Stimulated activated CD8-positive, alpha-beta memory T cell treated with anti-CD3 and anti-CD28 coated beads, Interleukin-4, amount 100 ng/mL, for 1 hour (primary cell): Measurements from ENCODE around the gene POLD4.
"Not testable (repeated sequence)": the region's sequence is repeated elsewhere in the genome, so short reads cannot be mapped to it uniquely, and the experiment has no call there.

Source experiments
- DNase-seq, 2 donors: peaks; one replicate each; pipeline ENCODE4 v3.0.0-alpha.2; 2020; ENCODE audit warnings: low read depth in 2 of 2, low spot score in 1 of 2

POLD4 gene

DNA sequence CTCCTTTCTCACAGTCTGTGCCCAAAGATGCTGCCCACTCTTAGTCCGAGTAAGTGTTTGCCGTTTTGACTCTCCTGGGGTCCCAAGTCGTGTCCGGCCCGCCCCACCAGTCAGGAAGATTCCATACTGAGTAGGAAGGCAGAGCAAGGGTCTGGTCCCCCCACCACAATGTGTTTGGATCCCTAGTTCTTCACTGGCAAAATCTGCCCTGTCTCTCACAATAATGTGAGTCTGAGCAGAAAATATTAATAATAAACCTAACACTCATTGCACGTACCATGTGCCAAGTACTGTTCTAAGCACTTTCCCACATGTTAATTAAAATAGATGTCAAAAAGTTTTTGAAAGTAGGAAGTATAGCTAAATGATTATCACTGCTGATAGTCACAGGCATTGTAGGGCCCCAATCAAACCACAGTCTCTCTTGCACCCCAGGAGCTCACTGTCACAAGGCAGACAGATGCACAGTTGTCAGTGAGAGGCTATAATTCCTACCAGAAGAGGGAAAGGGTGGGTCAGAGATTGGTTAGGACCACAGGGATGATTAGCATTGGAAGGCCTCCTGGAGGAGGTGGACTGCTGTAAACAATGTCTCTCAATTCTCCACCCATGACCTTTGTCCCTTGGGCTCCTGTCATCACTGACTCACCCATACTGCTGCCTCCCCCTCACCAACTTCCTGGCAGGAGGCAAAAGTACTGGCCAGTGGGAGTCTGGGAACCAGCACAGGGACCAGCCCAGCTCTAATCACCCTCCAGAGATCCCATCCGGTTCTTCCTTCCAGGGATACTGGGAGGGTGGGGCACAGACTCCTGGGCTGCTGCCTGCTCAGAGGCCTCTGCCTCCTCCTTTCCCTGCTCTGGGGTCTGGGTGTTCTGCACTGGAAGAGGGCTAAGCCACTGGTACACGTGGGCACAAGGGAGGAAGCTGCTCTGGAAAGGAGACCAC is 1.0 kb upstream of the POLD4 start:
- DNase-seq, result no peak

DNA sequence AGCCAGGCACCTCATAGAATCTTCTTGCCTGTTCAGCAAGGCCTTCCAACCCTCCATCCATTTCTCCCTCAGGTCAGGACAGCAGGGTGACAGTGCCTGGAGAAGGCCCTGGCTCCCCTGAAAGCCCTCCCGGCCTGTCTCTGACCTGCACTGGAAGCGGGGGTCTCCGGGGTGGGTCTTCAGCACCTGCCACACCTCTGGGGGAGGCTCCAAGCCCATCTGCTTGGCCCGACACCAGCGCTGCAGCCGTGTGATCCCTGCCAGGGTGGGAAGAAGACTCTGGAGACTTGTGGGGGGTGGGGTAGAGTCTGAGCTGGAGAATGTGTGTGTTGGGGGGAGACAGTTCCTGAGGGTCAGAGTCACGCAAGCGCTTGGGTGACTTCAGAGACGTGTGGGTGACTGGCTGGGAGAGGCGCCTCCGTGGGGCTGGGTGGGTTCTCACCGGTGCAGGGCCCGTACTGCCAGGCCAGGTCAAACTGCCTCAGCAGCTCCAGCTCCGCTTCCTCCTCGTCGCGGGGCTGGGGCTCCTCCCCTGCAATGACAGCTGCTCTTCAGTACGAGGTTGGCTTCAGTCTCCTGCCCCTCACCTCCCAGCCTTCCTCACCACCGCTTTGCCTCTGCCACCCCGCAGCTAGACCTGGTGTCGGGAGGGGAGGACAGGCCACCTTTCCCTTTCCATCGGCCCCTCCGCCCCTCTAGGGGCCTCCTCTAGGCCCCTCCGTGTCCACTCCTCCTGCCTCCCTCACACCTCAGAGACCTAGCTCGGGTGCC is 615 bp downstream of the POLD4 start:
- DNase-seq, result peak in 1 of 2 donors; percentile 27

DNA sequence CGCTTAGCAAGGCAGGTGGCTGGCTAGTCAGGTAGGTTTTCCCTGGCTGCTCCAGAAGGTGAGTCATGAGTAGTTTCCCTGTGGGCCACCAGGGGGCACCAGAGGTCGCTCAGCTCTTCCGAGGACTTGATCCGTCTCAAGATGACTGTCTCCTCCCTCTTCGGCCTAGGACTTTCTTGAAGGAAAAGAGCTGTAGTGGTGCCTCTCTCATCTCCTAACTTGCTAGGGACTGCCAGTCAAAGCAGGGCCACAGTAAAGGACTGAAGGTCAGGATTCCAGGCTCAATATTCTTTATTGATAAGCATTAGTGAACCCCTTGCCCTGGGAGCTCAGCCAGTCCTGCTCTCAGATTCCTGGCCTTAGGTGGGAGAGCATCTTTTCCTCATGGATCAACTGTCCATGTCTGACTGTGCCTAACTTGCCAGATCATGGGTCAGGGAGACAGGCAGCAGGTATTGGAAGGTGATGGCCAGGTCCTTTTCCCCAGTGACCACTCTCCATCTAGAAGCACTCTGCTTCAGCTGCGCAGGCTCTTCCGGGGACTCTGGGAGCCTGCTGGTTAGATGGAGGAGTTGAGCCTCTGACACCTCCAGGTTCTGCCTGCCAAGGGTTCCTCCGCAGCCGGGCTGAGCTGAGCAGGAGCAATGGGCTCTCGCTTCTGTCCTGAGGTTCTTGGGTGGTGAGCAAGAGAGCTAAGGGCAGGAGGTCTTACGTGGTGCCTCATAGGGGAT is 1.9 kb downstream of the POLD4 start:
- no peak for DNase-seq

DNA sequence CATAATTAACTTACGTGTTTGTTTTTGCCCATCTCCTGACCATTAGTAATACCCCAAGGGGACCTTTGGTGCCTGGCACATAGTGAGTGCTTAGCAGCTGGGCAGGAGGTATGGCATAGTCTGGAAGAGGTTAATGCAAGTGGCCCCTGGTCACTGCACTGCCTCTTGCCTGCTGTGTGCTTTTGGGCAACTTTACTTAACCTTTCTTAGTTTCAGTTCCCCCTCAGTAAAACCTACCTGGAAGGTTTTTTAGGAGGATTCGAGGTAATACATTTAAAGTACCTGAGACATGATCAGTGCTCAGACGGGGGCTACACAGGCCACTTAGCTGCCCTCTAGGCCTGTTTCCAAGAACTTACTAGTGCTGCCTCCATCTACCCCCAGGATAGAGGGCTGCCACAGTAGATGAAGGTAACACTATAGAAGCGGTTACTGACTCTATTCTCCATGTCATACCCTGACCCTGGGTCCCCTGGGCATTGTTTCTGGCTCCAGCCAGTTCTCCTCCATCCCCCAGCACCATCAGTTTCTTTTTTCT is 3.3 kb downstream of the POLD4 start:
- no peak for DNase-seq

DNA sequence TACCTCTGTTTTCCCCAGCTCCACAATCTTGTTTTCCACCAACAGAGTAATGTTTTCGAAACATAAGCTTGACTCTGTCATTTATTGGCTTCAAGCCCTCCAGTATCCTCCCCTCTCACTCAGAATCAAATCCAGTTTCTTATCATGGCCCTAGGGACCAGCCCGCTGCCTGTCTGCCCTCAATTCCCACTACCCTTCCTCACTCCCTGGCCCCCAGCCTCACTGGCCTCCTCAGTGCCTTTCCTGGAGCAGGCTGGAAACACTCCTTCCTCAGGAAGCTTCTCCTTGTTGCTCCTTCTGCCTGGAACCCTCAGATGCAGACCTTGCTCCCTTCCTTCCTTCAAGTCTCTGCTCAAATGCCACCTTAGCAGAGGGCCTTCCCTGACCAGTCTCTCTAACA is 3.9 kb downstream of the POLD4 start:
- no peak for DNase-seq

DNA sequence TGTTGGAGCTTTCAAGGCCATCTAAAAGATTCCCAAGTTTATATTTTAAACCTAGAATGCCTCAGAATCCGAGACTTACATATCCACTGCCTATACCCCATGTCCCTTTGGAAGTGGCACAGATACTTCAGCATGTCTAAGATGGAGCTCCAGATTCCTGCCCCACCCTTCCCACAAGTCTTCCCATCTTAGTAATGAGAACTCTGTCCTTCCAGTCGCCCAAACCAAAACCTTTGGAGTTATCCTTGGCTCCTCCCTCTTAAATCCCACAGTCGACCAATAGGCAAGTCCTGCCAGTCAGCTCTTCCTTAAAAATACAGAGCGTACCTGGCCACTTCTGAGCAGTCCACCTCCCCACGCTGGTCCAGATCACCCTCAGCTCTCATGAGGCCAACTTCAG is 4.3 kb downstream of the POLD4 start:
- no peak for DNase-seq

DNA sequence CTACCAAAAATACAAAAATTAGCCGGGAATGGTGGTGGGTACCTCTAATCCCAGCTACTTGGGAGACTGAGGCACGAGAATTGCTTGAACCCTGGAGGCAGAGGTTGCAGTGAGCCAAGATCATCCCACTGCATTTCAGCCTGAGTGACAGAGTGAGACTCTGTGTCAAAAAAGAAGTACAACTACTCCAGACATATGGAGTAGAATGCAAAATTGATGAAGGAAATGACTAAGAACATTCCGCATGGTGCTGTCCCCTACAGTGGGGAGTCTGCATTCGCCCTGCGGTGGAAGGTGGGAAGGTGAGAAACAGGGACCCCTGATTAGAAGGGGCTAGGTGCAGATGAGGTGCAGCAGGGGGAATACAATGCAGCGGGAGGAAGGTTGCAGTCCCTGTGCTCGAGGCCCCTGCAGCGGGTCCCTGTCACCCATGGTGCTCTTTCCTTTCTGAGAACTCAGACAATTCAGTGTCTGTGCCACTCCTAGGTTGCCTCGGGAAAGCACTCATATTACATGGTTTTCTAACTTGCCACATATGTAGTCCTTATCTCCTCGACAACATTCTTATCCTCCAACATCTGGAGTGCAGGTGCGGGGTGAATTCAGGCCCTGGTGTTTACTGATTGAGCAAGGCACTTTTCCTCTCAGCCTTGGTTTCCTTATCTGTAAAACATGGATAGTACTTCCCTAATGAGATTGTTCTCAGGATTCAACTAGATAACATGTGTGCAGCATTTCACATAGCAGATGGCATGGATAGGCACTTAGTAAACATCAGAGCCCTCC is 5.2 kb downstream of the POLD4 start:
- no peak for DNase-seq

DNA sequence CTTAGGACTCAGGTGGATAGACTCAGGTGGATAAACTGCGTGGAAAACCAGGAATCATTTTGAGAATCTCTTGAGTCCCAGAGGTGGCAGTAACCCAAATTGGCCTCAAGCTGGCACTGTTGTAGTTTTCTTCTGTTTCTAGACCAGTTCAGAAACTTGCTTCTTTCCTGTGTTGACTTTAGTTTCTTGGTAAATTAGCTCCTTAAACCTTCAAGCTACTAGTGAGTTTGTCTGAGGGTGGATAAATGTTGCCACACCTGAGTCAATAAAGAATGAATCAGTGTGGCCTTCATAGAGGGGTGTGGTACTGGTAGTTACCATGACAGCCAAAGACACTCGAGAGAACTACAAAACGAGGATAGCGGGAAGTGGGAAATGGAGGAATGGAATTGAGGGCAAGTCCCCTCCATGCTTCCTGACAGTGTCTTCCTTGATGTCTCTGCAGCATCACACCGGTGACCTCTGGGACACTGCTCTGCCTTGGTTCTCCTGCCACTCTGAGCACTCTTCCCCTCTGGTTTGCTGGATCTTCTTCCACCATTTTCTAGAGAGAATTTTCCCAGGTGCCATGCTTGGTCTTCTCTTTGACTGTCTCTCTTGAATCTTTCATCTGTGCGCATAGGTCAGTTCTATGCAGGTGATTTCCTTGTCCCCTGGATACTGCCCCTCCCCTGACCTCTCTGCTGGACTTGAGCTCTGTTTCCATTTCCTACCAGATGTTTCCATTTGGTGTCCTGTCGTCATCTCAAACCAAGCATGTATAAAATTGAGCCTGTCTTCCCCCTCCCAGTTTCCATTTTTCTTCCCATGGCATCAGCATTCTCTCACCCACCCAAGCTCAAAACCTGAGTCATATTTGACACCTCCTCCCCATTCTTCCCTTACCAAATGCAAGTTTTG is 7.2 kb downstream of the POLD4 start:
- DNase-seq, result no peak

DNA sequence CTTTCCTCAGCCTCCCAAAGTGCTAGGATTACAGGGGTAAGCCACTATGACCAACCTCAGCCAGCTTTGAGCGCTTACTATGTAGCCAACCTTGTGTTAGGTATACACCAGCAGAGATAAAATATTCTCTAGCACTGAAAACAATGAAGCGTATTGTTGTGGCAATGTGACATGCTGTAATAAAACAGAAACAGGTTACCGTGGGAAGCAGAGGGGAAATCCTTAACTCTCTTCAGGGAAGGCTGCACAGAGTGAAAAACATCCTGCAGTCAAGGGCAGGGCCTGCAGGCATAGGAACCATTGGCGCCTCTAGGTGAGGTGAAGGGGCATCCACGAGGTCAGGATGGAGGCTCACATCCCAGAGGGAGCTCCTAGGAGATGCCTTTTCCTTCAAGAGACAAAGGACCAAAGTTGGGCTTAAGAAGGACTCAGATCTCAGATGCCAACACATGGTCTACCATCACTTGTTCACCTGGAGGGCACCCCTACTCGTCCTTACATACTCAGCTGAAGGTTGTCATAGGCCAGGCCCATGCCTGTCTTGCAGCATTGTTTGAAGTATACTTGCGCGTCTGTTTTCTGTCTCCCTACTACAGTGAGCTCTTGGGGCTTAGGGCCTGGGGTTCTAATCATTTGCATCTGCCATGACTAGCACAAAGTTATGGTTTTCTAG is 8.0 kb downstream of the POLD4 start:
- no peak for DNase-seq

DNA sequence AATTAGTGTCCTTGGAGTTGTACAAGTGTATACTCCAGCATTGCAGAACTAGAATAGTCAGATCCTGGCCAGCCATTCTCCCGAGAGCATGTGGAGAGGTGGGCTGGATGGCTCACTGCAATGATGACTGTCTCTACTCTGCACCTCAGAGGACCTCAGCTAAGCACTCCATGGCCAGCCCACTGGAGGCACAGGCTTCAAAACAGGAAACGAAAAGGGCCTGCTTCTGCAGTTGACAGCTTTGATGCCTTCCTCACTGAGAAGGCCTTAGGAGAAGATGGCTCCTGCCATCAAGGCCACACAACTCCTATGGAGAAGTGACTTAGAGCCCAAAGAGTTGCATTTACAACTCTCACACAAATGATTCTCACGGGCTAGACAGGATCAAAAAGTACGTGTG is 9.1 kb downstream of the POLD4 start:
- no peak for DNase-seq

DNA sequence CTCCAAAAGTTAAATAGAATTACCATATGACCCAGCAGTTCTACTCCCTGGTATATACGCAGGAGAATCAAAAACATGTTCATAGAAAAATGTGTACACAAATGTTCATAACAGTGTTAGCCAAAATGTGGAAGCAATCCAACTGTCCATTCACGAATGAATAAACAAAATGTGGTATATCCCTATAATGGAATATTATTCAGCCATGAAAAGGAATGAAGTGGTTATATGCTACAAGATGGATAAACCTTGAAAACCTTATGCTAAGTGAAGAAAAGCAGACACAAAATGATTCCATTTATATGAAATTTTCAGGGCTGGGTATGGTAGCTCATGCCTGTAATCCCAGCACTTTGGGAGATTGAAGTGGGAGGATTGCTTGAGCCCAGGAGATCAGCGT is 16.1 kb downstream of the POLD4 start:
- DNase-seq, result no peak

DNA sequence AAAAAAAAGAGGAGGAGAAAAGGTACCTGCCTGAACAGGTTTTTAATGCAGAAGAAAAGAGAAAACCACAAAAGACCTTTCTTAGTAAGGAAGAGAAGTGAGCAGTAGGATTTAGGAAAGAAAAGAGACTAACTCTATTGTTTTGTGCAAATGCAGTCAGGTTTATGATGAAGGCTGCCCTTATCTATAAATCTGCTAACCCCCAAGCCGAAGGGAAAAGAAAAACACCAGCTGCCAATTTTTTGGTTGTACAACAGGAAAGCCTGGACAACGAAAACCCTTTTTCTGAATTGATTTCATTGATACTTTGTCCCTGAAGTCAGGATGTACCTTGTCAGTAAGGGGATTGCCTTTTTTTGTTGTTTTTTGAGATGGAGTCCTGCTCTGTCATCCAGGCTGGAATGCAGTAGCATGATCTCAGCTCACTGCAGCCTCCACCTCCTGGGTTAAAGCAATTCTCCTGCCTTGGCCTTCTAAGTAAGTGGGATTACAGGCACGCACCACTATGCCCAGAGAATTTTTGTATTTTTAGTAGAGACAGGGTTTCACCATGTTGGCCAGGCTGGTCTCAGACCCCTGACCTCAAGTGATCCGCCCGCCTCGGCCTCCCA is 21.2 kb downstream of the POLD4 start:
- DNase-seq, result no peak

DNA sequence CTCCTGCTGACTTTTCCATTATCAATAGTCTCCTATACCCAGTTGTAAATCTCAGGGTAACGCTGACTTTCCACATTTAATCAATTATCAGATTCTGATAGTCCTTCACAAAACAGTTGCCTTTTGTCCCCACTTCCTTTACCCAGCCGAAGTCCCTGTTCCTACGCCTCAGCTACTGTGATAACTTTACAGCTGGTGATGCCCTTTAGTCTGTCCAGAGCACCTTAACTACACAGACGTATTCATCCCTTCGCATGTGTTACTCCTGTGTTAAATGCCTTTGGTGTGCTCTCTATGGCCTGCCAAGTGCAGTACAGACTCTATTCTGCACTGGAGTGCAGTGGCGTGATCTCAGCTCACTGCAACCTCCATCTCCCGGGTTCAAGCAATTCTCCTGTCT is 29.8 kb downstream of the POLD4 start:
- no peak for DNase-seq

DNA sequence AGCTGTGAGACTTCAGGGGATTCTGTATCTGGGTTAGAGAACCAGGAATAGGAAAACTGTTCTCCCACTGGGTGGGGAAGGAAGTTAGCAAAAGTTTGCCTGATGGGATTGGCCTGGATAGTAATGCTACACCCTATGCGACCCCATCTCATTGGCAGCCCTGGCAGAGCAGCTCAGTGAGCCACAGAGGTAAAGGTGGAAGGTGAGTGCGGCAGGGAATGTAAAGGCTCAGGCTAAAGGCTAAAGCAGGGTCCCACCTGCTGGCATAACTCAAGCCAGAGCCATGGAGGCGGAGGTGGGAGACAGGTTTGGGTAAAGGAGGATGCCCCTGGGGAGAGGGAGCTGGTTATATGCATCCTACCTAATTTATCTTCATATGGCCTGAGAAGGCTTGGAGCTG is 31.3 kb downstream of the POLD4 start:
- no peak for DNase-seq

DNA sequence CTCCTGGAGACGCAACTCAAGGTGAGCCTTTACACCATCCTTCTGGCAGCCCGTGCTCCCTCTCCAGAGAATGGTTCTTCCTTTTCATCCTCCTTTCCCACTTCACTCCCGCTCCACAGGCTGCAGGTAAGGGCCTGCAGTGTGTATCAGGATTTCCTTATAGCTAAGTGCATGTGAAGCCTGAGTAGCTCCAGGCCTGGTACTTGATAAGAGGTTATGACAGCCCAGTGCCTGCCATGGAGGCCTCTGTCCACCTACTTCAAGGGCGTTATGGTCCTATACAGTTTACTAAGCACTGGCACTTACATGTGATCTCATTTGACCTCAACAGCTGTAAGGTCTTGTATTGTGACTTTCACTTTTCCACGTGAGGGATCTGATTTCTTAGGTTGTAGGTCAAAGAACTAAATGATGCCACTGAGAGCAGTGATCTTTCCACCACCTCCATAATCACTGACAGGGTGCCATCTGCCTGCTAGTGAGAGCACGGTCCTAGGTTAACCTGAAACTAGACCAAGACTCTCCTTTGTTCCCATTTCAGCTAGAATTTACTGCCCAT is 32.0 kb downstream of the POLD4 start:
- DNase-seq, result no peak

DNA sequence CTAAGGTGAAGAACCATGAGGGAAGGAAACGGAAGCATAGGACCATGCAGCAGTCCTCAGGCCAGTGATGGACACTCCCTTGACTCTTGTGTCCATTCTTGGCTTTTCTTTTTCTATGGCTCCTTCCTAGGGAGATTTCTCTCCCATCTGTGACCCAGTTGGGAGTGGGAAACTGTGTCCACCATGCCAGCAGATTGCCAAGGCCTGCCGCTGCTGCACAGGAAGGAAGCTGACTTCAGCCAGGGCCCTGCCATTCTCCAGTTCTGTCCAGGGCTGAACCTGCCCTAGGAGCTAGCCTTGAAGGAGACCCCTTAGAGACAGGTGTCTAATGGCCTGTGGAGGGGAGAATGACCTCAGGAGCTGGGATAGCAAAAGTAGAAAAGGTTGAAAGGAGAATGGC is 32.7 kb downstream of the POLD4 start:
- DNase-seq, result no peak

DNA sequence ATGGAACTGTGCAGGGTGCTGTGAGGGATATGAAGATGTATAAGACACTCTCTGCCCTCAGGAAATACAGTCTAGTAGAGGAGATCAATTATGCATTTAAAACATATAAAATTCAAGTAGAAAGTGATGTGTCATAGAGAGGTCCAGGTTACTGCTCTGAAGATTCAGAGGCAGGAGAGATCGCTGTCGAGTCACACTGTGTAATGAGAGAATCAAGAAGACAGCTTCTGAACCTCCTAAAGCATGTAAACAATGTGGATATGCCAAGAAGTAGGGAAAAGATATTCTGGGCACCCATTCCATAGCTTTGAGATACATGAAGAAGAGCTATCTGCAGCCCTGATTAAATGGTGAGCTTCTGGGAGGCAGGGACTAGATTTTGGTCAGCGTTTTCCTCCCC is 33.3 kb downstream of the POLD4 start:
- no peak for DNase-seq

DNA sequence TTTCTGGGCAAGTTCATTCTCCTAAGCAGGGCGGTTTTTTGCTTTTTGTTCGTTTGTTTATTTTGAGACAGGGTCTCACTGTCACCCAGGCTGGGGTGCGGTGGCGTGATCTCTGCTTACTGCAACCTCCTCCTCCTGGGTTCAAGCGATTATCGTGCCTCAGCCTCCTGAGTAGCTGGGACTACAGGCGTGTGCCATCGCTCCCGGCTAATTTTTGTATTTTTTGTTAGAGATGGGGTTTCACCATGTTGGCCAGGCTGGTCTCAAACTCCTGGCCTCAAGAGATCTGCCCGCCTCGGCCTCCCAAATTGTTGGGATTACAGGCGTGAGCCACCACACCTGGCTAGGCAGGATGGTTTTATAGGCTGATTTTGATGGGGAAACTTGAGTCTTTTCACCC is 34.5 kb downstream of the POLD4 start:
- DNase-seq, result not testable (repeated sequence)
